ENCODE measurements around the gene SPACA6. TPM values are rescaled to one million over a fixed set of nuclear protein-coding genes. Genes with fewer than 3 reads are reported as not detected.

SPACA6 gene
- total RNA-seq, 1 experiment from 2014 or later = 18.9 TPM

DNA sequence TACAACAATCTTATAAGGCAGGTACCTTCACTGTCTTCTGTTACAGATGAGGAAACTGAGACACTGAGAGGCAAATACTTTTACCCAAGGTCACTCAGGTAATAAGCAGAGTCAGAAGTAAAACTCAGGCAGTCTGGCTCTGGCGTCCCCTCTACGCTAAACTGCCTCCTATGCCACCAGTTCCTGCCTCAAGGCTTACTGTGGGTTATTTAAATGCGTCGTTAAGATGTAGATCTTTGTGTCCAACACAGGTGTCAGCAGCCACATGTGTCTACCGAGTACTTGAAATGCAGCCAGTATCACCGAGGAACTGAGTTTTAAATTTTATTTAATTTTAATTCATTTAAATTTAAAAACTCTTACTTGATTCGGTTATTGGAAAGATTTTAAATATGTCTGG is 28.8 kb downstream of the SPACA6 start:
- Histone ChIP-seq H4K5ac (ENCODE audit: insufficient read length, low read depth, low read length) (no peak overlapping the region), H3K18ac (ENCODE audit: insufficient read length, low read depth, low read length) (no peak overlapping the region), H3T11ph (ENCODE audit: low read length) (no peak overlapping the region), H3K27ac (ENCODE audit: insufficient read length, low read depth, low read length) (no peak overlapping the region), H2BK20ac (ENCODE audit: low read depth, low read length, poor library complexity, severe bottlenecking) (no peak overlapping the region), H3K56ac (ENCODE audit: insufficient read length, low read depth, low read length) (no peak overlapping the region), H4K91ac (ENCODE audit: insufficient read length, low read depth, low read length) (no peak overlapping the region), H2BK5ac (ENCODE audit: insufficient read length, low read length) (no peak overlapping the region), H3K14ac (ENCODE audit: insufficient read depth, low read length) (no peak overlapping the region), H2AK5ac (ENCODE audit: insufficient read length, low read length) (no peak overlapping the region), H4K8ac (replicated peaks; ENCODE audit: insufficient read length, low read depth, low read length) (no peak overlapping the region), H4K20me1 (ENCODE audit: control insufficient read depth, insufficient read depth, insufficient read length) (no peaks in the 10 kb centered on the region), H3K23me2 (ENCODE audit: insufficient read length, low read depth, low read length, poor library complexity, severe bottlenecking) (peaks cover 9% of the 10 kb centered on the region), H3K4ac (ENCODE audit: low read depth, low read length) (no peak overlapping the region), H3K4me1 (ENCODE audit: insufficient read depth, low read length) (no peaks in the 10 kb centered on the region; the same call in 1 of the 2 replicates), H2AFZ (ENCODE audit: low read length) (no peak overlapping the region), H2BK120ac (ENCODE audit: low read depth, low read length, poor library complexity, severe bottlenecking) (no peak overlapping the region), H3K79me1 (ENCODE audit: insufficient read depth, low read depth, low read length, poor library complexity, severe bottlenecking) (no peaks in the 10 kb centered on the region), H3K4me2 (ENCODE audit: insufficient read depth, insufficient read length, low read length) (no peak overlapping the region), H3K23ac (ENCODE audit: insufficient read length, low read depth, low read length) (no peak overlapping the region), H2BK15ac (ENCODE audit: low read depth, low read length) (no peak overlapping the region), H3K27me3 (ENCODE audit: insufficient read depth, low read length) (peaks cover 6% of the 10 kb centered on the region; the same call in 1 of the 2 replicates), H3K9ac (ENCODE audit: extremely low read depth, insufficient read length, low read length) (no peak overlapping the region), H3K79me2 (ENCODE audit: insufficient read depth, low read length) (no peaks in the 10 kb centered on the region), H2BK12ac (ENCODE audit: insufficient read length, low read depth, low read length) (no peak overlapping the region), H3K9me3 (ENCODE audit: control insufficient read depth, low read depth, low read length) (no peaks in the 10 kb centered on the region)
- H3K27ac Mint-ChIP-seq = no peak overlapping the region
- no peaks in the 10 kb centered on the region for H3K36me3 Mint-ChIP-seq (ENCODE audit: insufficient read depth in 1 of 3, low read depth in 3 of 3)
- DNase-seq = no peak
- WGBS (ENCODE audit: extremely low coverage, insufficient read length, low lambda C conversion rate) = no CpG with 5 or more reads among the region's 7 CpGs
- TF ChIP-seq CTCF (conservative IDR thresholded peaks at IDR 0.05) = no peak
- H3K4me3 Mint-ChIP-seq = no peak overlapping the region
- peaks cover 7 to 13% of the 10 kb centered on the region in 2 experiments for H3K4me1 Mint-ChIP-seq
- peaks cover 69% of the 10 kb centered on the region for H3K27me3 Mint-ChIP-seq (ENCODE audit: low read depth)
- H3K9me3 Mint-ChIP-seq = peaks cover 0 to 34% of the 10 kb centered on the region in 2 experiments; a peak in 4 of 5 replicates
